HCT116 (cell line): Measurements from ENCODE around the gene PPFIA1.

Experiments used
- SIN3A ChIP-seq: IDR thresholded peaks from 2 replicates; pipeline ENCODE4 v1.6.1; 2012; ENCODE audit warnings: low read depth
- TF ChIP-seq, protein P1 (sequence below): IDR thresholded peaks from 2 replicates; pipeline ENCODE4 v1.6.1; 2012; ENCODE audit warnings: low read depth

DNA sequence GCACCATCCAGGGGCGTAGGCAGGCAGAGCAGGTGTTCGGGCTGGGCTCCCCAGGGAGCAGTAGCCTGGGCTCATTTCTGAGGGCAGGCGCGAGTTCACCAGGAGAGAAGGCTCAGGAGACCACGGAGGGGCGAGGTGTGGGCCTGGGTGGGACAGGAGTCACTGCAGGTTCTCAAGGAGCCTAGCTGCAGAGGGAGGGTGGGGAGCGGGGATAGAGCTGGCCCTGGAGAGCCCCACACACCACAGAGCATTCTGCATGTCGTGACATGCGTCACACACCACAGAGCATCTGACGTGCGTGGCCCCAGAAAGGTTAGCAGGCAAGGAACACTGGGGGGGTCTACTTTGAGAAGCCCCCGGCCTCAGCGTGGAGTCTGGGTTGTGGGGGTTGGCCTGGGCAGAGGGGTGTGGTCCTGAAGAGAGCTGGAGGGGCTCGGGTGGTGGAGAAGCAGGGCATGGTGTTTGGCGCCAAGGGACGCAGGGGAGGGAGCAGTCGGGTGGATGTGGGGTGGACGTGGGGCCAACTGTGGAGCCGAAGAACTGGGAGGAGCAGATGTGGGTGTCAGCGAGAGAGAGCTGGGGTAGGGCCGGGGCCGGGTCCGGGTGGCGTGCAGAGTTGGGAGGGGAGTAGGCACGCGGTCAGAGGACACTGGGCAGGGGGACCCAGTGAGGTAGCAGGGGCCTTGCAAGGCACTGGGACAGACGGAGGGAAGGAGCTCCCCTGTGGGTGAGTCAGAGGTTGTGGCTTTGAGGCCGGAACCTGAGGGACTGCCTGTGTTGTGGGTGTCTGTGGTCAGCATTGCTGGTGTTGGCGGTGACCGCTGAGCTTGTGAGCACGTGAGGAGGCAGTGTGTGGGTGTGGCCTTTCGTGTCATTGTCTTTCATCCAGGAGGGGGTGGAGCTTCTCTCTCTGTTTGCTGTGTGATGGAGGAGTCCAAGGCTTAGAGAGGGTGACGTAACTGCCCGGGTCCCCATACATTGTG is 153.3 kb downstream of the PPFIA1 start:
- no peak for TF ChIP-seq SIN3A
- TF ChIP-seq, protein P1, sequence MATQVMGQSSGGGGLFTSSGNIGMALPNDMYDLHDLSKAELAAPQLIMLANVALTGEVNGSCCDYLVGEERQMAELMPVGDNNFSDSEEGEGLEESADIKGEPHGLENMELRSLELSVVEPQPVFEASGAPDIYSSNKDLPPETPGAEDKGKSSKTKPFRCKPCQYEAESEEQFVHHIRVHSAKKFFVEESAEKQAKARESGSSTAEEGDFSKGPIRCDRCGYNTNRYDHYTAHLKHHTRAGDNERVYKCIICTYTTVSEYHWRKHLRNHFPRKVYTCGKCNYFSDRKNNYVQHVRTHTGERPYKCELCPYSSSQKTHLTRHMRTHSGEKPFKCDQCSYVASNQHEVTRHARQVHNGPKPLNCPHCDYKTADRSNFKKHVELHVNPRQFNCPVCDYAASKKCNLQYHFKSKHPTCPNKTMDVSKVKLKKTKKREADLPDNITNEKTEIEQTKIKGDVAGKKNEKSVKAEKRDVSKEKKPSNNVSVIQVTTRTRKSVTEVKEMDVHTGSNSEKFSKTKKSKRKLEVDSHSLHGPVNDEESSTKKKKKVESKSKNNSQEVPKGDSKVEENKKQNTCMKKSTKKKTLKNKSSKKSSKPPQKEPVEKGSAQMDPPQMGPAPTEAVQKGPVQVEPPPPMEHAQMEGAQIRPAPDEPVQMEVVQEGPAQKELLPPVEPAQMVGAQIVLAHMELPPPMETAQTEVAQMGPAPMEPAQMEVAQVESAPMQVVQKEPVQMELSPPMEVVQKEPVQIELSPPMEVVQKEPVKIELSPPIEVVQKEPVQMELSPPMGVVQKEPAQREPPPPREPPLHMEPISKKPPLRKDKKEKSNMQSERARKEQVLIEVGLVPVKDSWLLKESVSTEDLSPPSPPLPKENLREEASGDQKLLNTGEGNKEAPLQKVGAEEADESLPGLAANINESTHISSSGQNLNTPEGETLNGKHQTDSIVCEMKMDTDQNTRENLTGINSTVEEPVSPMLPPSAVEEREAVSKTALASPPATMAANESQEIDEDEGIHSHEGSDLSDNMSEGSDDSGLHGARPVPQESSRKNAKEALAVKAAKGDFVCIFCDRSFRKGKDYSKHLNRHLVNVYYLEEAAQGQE: no peak
